B cell (primary cell): ENCODE measurements around the gene LRRC4.

Source experiments
- EZH2 ChIP-seq: IDR thresholded peaks from 2 replicates; pipeline ENCODE4 v1.6.1; 2012; ENCODE audit warnings: borderline replicate concordance, low read depth, mild to moderate bottlenecking, moderate library complexity, low read length; ENCODE audit not compliant: insufficient read depth, poor library complexity, severe bottlenecking
- TF ChIP-seq, protein P1 (sequence below): fragments of 200-600 bp; IDR thresholded peaks from one replicate; pipeline ENCODE4 v1.8.0; 2022; ENCODE audit warnings: antibody characterized with exemption, mild to moderate bottlenecking

DNA sequence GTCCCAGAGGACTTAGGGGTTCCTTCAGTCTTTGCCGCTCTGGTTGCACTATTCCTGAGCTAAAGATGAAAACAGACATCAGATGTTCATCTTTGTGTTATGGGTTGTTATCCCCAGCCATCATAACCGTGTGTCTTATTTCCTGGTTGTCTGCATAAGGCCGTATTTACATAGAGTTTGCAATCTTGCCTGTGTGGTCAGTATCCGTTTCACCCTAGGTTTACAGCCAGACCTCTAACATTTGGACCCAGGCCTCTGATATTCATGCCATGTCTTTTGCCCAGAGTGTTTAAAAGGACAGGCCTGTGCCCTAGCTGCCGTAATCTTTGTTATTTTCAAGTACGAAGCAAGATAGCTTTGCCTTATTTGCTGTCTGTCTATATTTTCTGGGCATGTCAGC, 26.6 kb downstream of the LRRC4 start:
- TF ChIP-seq, protein P1, sequence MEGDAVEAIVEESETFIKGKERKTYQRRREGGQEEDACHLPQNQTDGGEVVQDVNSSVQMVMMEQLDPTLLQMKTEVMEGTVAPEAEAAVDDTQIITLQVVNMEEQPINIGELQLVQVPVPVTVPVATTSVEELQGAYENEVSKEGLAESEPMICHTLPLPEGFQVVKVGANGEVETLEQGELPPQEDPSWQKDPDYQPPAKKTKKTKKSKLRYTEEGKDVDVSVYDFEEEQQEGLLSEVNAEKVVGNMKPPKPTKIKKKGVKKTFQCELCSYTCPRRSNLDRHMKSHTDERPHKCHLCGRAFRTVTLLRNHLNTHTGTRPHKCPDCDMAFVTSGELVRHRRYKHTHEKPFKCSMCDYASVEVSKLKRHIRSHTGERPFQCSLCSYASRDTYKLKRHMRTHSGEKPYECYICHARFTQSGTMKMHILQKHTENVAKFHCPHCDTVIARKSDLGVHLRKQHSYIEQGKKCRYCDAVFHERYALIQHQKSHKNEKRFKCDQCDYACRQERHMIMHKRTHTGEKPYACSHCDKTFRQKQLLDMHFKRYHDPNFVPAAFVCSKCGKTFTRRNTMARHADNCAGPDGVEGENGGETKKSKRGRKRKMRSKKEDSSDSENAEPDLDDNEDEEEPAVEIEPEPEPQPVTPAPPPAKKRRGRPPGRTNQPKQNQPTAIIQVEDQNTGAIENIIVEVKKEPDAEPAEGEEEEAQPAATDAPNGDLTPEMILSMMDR: no peak
- no peak for TF ChIP-seq EZH2
